Left kidney (tissue), 8 donors: ENCODE measurements around the gene MAGEA3. TPM values are rescaled to one million over a fixed set of nuclear protein-coding genes. Genes with fewer than 3 reads are reported as not detected.
"Not testable (repeated sequence)": the region's sequence is repeated elsewhere in the genome, so short reads cannot be mapped to it uniquely, and the experiment has no call there.

Experiments
- DNase-seq: peaks from one replicate; pipeline ENCODE4 v3.0.0-alpha.2; 2013
- long read RNA-seq, 8 donors: transcript quantifications; one replicate each; lab custom pipeline, GENCODE V29; 2026
- polyA plus RNA-seq: library from polyadenylated mRNA; unstranded; fragments of 120-200 nt; gene quantifications from one replicate; pipeline ENCODE4 v1.2.1, GENCODE V29; 2013; ENCODE audit not compliant: insufficient read length

The MAGEA3 gene
- not detected for polyA plus RNA-seq
- long read RNA-seq, donor 1 = 0 reads
- long read RNA-seq, donor 2 = 0 reads
- long read RNA-seq, donor 3 = 0 reads
- long read RNA-seq, donor 4 = 0 reads
- long read RNA-seq, donor 5 = 0 reads
- long read RNA-seq, donor 6 = 0 reads
- long read RNA-seq, donor 7 = 0 reads
- long read RNA-seq, donor 8 = 0 reads

- DNase-seq = not testable (repeated sequence)
Observed at GRCh38 chrX:152697952-152698931, at the start of gene MAGEA3. Gene MAGEA3, plus strand, starts transcription at chrX:152698794. Its CDS starts 2,039 bp downstream, at chrX:152700833.

- DNase-seq = no peak
Observed at GRCh38 chrX:152652060-152652459, 46.5 kb upstream of the MAGEA3 start.

DNA sequence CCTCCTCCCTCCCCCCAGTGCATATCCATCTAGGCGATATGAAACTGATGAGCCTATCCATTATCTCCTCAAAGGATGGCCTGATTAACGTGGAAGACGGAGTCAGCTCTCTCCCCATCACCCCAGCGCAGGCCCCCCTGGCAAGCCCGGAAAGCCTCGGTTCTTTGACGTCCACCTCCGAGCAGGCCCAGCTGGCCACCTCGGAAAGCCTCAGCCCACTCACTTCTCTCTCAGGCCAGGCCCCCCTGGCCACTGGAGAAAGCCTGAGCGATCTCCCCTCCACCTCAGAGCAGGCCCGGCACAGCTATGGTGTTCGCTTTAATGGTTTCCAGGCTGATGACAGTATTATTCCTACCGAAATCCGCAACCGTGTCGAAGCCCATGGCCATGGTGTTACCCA, 46.1 kb upstream of the MAGEA3 start:
- no peak for DNase-seq

- DNase-seq = no peak
Observed at GRCh38 chrX:152656087-152656486, 42.5 kb upstream of the MAGEA3 start.

GRCh38 chrX:152656890-152657289, 41.7 kb upstream of the MAGEA3 start:
- no peak for DNase-seq

GRCh38 chrX:152658302-152658701, 40.3 kb upstream of the MAGEA3 start:
- DNase-seq = no peak

GRCh38 chrX:152663086-152663485, 35.5 kb upstream of the MAGEA3 start:
- no peak for DNase-seq

DNA sequence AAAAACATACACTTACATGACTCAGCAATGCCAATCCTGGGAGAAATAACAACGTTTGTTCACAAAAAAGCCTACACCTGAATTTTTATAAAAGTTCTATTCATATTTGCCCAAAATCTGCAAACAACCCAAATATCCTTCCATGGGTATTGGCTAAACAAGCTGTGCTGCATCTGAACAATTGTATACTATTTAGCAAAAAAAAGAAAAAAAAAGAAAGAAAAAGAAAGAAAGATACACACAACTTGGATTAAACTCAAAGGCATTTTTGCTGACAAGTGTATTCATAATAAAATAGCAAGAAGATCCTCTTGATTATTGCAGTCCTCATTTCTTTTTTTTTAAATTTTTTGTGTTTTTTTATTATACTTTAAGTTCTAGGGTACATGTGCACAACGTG, 24.5 kb upstream of the MAGEA3 start:
- no peak for DNase-seq

DNA sequence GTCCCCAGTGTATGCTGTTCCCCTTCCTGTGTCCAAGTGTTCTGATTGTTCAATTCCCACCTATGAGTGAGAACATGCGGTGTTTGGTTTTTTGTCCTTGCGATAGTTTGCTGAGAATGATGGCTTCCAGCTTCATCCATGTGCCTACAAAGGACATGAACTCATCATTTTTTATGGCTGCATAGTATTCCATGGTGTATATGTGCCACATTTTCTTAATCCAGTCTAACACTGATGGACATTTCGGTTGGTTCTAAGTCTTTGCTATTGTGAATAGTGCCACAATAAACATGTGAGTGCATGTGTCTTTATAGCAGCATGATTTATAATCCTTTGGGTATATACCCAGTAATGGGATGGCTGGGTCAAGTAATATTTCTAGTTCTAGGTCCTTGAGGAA, 23.9 kb upstream of the MAGEA3 start:
- not testable (repeated sequence) for DNase-seq

DNA sequence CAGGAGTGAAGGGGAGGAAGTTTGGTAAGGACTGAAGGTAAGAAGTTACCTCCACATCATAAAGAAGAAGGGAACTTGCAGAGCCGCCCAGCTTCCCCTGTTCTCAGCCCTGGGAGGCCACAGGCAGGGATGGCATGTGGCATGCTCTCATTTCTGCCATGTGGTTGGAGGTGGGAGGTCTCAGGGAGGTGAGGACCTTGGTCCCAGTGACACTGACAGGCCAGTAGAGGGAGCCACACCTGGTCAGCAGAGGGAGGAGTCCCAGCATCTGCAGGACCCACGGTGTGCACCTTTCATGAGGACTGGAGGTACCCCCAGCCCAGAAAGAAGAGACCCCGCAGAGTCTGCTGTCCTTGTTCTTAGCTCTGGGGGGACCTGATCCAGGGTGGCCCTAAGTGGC, 17.6 kb upstream of the MAGEA3 start:
- not testable (repeated sequence) for DNase-seq

DNA sequence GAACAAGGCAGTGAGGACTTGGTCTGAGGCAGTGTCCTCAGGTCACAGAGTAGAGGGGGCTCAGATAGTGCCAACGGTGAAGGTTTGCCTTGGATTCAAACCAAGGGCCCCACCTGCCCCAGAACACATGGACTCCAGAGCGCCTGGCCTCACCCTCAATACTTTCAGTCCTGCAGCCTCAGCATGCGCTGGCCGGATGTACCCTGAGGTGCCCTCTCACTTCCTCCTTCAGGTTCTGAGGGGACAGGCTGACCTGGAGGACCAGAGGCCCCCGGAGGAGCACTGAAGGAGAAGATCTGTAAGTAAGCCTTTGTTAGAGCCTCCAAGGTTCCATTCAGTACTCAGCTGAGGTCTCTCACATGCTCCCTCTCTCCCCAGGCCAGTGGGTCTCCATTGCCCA, 1.8 kb downstream of the MAGEA3 start:
- DNase-seq = not testable (repeated sequence)

GRCh38 chrX:152706500-152706899, 7.9 kb downstream of the MAGEA3 start:
- not testable (repeated sequence) for DNase-seq

DNA sequence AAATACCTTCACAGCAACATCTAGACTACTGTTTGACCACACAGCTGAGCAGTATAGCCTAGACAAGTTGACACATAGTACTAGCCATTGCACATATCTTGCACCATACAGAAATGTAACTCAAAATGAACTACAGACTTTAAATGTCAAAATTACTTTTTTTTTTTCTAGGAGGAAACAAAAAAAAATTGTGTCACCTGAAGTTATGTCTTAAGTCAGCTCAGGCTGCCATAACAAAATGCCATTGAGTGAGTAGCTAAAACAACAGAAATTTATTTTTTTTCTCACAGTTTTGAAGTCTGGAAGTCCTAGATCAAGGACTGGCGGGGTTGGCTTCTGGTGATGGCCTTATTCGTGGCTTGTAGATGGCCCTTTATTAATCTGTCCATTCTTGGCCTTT, 10.6 kb downstream of the MAGEA3 start, which contains the start of gene CSAG2:
Gene CSAG2 (minus strand): TSS at position 101 of the 400 bp plus-strand sequence. CDS start 161 bp downstream, outside the sequence.
- not testable (repeated sequence) for DNase-seq

- DNase-seq = not testable (repeated sequence)
Observed at GRCh38 chrX:152713195-152713594, 14.6 kb downstream of the MAGEA3 start.

DNA sequence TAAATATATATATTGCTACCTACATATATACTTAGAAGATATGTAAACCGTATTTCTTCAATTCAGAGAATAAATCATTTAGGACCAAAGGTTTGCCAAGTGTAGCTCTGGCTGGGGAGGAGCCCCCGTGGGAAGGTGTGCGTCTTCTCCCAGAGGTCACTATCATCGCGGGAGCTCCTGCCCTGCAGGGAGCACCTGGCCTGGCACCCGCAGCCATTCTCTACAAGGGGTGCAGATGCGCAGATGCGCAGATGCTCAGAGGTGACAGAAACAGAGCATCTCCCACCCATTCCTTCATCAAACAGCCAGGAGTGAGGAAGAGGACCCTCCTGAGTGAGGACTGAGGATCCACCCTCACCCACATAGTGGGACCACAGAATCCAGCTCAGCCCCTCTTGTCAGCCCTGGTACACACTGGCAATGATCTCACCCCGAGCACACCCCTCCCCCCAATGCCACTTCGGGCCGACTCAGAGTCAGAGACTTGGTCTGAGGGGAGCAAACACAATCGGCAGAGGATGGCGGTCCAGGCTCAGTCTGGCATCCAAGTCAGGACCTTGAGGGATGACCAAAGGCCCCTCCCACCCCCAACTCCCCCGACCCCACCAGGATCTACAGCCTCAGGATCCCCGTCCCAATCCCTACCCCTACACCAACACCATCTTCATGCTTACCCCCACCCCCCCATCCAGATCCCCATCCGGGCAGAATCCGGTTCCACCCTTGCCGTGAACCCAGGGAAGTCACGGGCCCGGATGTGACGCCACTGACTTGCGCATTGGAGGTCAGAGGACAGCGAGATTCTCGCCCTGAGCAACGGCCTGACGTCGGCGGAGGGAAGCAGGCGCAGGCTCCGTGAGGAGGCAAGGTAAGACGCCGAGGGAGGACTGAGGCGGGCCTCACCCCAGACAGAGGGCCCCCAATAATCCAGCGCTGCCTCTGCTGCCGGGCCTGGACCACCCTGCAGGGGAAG, 15.5 kb downstream of the MAGEA3 start, which contains the start of gene MAGEA2B:
Gene MAGEA2B (plus strand): TSS at position 814 of the 973 bp plus-strand sequence. CDS start 2,479 bp downstream, outside the sequence.
- not testable (repeated sequence) for DNase-seq

- no peak for DNase-seq
Observed at GRCh38 chrX:152725409-152725808, 26.8 kb downstream of the MAGEA3 start.

- DNase-seq = no peak
Observed at GRCh38 chrX:152733261-152733975, 34.8 kb downstream of the MAGEA3 start, which contains the start of the genes CSAG1 and MAGEA12. Gene CSAG1, minus strand, starts transcription at chrX:152733721. Its CDS starts 1,261 bp downstream, at chrX:152732460. Gene MAGEA12, plus strand, starts transcription at chrX:152733757. Its CDS starts 2,405 bp downstream, at chrX:152736162.

GRCh38 chrX:152734143-152734858, 35.7 kb downstream of the MAGEA3 start:
- DNase-seq = not testable (repeated sequence)

GRCh38 chrX:152735101-152735500, 36.5 kb downstream of the MAGEA3 start:
- DNase-seq = no peak
